IMR-90 (cell line): ENCODE measurements around the gene SLC26A11. TPM values are rescaled to one million over a fixed set of nuclear protein-coding genes. Genes with fewer than 3 reads are reported as not detected.

Source experiments
- ATAC-seq: fragments of 200-7000 bp; cut with Tn5 transposase; 2 replicates; pipeline ENCODE4 v1.9.1; 2020; ENCODE audit warnings: low read depth, mild to moderate bottlenecking, moderate library complexity
- BruUV-seq: library from RNA; stranded (reverse); fragments of 400-500 nt; replicated peaks from 2 replicates; lab custom pipeline; 2021; lab: Mats Ljungman, UMichigan
- CTCF ChIA-PET: fragments of 300-600 bp; formaldehyde crosslinking; extraction: SDS; loops from one replicate; lab custom pipeline; 2021; ENCODE audit warnings: antibody characterized with exemption; lab: Yijun Ruan, JAX
- POLR2A ChIA-PET: fragments of 300-600 bp; sonication (Branson Sonifier 250); formaldehyde crosslinking; loops from one replicate; lab custom pipeline; 2022; ENCODE audit warnings: antibody characterized with exemption; ENCODE audit not compliant: unreplicated experiment; lab: Charles Lee
- DNase-seq: peaks from one replicate; pipeline ENCODE4 v3.0.0; 2013
- H2AFZ ChIP-seq: replicated peaks from 2 replicates; pipeline ENCODE3; 2013; ENCODE audit warnings: low read length, mild to moderate bottlenecking; ENCODE audit not compliant: poor library complexity
- H2AK5ac ChIP-seq: 2 replicates; pipeline ENCODE4 v1.6.1; 2013; ENCODE audit warnings: low read depth, low read length, inconsistent platforms
- H2AK9ac ChIP-seq: replicated peaks from 2 replicates; pipeline ENCODE3; 2013; ENCODE audit warnings: mild to moderate bottlenecking, low read depth, low read length, moderate library complexity; ENCODE audit not compliant: poor library complexity
- H2BK120ac ChIP-seq: 2 replicates; pipeline ENCODE4 v1.6.1; 2013; ENCODE audit warnings: low read depth, low read length, inconsistent platforms
- H2BK15ac ChIP-seq: 3 replicates; pipeline ENCODE4 v1.6.1; 2013; ENCODE audit warnings: low read depth, low read length, inconsistent platforms
- H2BK20ac ChIP-seq: 2 replicates; pipeline ENCODE4 v1.6.1; 2013; ENCODE audit warnings: low read depth, mild to moderate bottlenecking, inconsistent platforms, low read length, moderate library complexity
- H2BK5ac ChIP-seq: 2 replicates; pipeline ENCODE4 v1.6.1; 2013; ENCODE audit warnings: mild to moderate bottlenecking, low read depth, low read length, inconsistent platforms; ENCODE audit not compliant: poor library complexity, severe bottlenecking
- H3K14ac ChIP-seq: replicated peaks from 2 replicates; pipeline ENCODE4 v1.6.1; 2013; ENCODE audit warnings: low read depth, low read length, inconsistent platforms
- H3K18ac ChIP-seq: 2 replicates; pipeline ENCODE4 v1.6.1; 2013; ENCODE audit warnings: low read depth, low read length, control low read depth
- H3K23ac ChIP-seq: 2 replicates; pipeline ENCODE4 v1.6.1; 2013; ENCODE audit warnings: low read depth, low read length, inconsistent platforms
- H3K27ac ChIP-seq: 2 replicates; pipeline ENCODE4 v1.5.1; 2013; ENCODE audit warnings: mild to moderate bottlenecking, control low read depth, low read length; ENCODE audit not compliant: insufficient read depth
- H3K27me3 ChIP-seq: 2 replicates; pipeline ENCODE4 v1.6.1; 2013; ENCODE audit warnings: low read length; ENCODE audit not compliant: control insufficient read depth, insufficient read depth
- H3K36me3 ChIP-seq: 2 replicates; pipeline ENCODE4 v1.6.1; 2013; ENCODE audit warnings: low read length, mixed read lengths; ENCODE audit not compliant: control insufficient read depth, insufficient read depth
- H3K4ac ChIP-seq: 2 replicates; pipeline ENCODE4 v1.6.1; 2013; ENCODE audit warnings: low read depth, low read length, inconsistent platforms
- H3K4me1 ChIP-seq: 2 replicates; pipeline ENCODE4 v1.6.1; 2013; ENCODE audit warnings: low read length, mixed read lengths; ENCODE audit not compliant: control insufficient read depth, insufficient read depth
- H3K4me2 ChIP-seq: 2 replicates; pipeline ENCODE4 v1.6.1; 2013; ENCODE audit warnings: low read depth, mild to moderate bottlenecking, control low read depth, low read length, moderate library complexity
- H3K4me3 ChIP-seq: 2 replicates; pipeline ENCODE4 v1.5.1; 2013; ENCODE audit warnings: low read depth, mild to moderate bottlenecking, control low read depth, low read length, moderate library complexity; ENCODE audit not compliant: insufficient read depth
- H3K56ac ChIP-seq: 2 replicates; pipeline ENCODE4 v1.6.1; 2013; ENCODE audit warnings: low read length, inconsistent platforms; ENCODE audit not compliant: insufficient read depth; ENCODE audit errors: extremely low read depth
- H3K79me1 ChIP-seq, 2 experiments: 2 replicates each; pipeline ENCODE4 v1.6.1; 2013; ENCODE audit warnings: low read length in 2 of 2, inconsistent platforms in 1 of 2, low read depth in 1 of 2
- H3K9ac ChIP-seq: 2 replicates; pipeline ENCODE4 v1.6.1; 2013; ENCODE audit warnings: low read depth, low read length, control low read depth
- H3K9me1 ChIP-seq: 2 replicates; pipeline ENCODE4 v1.6.1; 2013; ENCODE audit warnings: low read length, inconsistent platforms; ENCODE audit not compliant: insufficient read depth
- H3K9me3 ChIP-seq: 2 replicates; pipeline ENCODE4 v1.6.1; 2013; ENCODE audit warnings: low read length; ENCODE audit not compliant: control insufficient read depth, insufficient read depth
- H4K20me1 ChIP-seq: 2 replicates; pipeline ENCODE4 v1.6.1; 2013; ENCODE audit warnings: low read length, inconsistent platforms; ENCODE audit not compliant: insufficient read depth
- H4K5ac ChIP-seq: 2 replicates; pipeline ENCODE4 v1.6.1; 2013; ENCODE audit warnings: mild to moderate bottlenecking, low read depth, low read length, control low read depth
- H4K8ac ChIP-seq, 2 experiments: 2 replicates each; pipeline ENCODE4 v1.6.1; 2013; ENCODE audit warnings: low read depth in 2 of 2, low read length in 2 of 2, control low read depth in 1 of 2, inconsistent platforms in 1 of 2
- H4K91ac ChIP-seq: 2 replicates; pipeline ENCODE4 v1.6.1; 2013; ENCODE audit warnings: low read depth, low read length, inconsistent platforms; ENCODE audit not compliant: insufficient read depth
- CHD1 ChIP-seq: IDR thresholded peaks from 2 replicates; pipeline ENCODE4 v1.6.1; 2012; ENCODE audit warnings: low read depth, low read length, improper control_type of control experiment
- FOS ChIP-seq: fragments of 150-350 bp; IDR thresholded peaks from 2 replicates; pipeline ENCODE4 v1.6.1; 2016; ENCODE audit warnings: low read depth, low read length
- MAFK ChIP-seq: IDR thresholded peaks from 2 replicates; pipeline ENCODE4 v1.6.1; 2012; ENCODE audit warnings: low read depth, low read length, improper control_type of control experiment
- MAZ ChIP-seq: IDR thresholded peaks from 2 replicates; pipeline ENCODE4 v1.6.1; 2012; ENCODE audit warnings: low read depth, mild to moderate bottlenecking, low read length, improper control_type of control experiment, moderate library complexity, borderline replicate concordance
- RFX5 ChIP-seq: IDR thresholded peaks from 2 replicates; pipeline ENCODE4 v1.8.0; 2012; ENCODE audit warnings: low read depth, mild to moderate bottlenecking, low read length, moderate library complexity
- SMC3 ChIP-seq: fragments of 150-350 bp; IDR thresholded peaks from 2 replicates; pipeline ENCODE4 v1.6.1; 2016; ENCODE audit warnings: low read depth, mild to moderate bottlenecking, antibody characterized with exemption, low read length, moderate library complexity
- WGBS, 2 experiments: methylation state at CpG; one replicate each; pipeline versions ENCODE4 v1.1.5 to v1.1.7; 2013; ENCODE audit warnings: missing lambda C conversion rate in 2 of 2; ENCODE audit not compliant: insufficient read length in 1 of 2; ENCODE audit errors: extremely low coverage in 2 of 2; 5-methylcytosine and 5-hydroxymethylcytosine counted together
- dilution Hi-C: fragments of 300-500 bp; cut with HindIII; formaldehyde crosslinking; loops from one replicate; pipeline ENCODE4 v1.14.3; 2018; ENCODE audit warnings: low sequenced_read_pairs; ENCODE audit not compliant: unreplicated experiment
- in situ Hi-C: fragments of 300-500 bp; cut with MboI; formaldehyde crosslinking; loops from 3 replicates; pipeline ENCODE4 v1.14.3; 2019; ENCODE audit warnings: low sequenced_read_pairs, inconsistent platforms, mixed read lengths
- intact Hi-C: fragments of 100-400 bp; cut with micrococcal nuclease; formaldehyde crosslinking; loops from 2 replicates; pipeline ENCODE4 v1.10.0; 2022
- polyA plus RNA-seq, 3 experiments: library from polyadenylated mRNA; depleted of rRNA; stranded (reverse); fragments of >200 nt; gene quantifications; 2 replicates each; pipeline ENCODE4 v1.2.3, GENCODE V29; 2012; ENCODE audit warnings: low replicate concordance in 1 of 3
- total RNA-seq: library from RNA; depleted of rRNA; stranded (reverse); fragments of >200 nt; gene quantifications from 2 replicates; pipeline ENCODE4 v1.2.3, GENCODE V29; 2012

Gene SLC26A11
- total and polyA plus RNA-seq, 2 of the 4 experiments (the other 2 are of a cell fraction) = 3.2 to 15.6 TPM

- no peak for TF ChIP-seq CHD1
- no peak for TF ChIP-seq MAFK
- TF ChIP-seq SMC3 = no peak
- TF ChIP-seq RFX5 = no peak
- no peak for TF ChIP-seq FOS
- no peak for TF ChIP-seq MAZ
- Histone ChIP-seq H3K14ac (no peak overlapping the region), H3K4me1 (peaks cover 3% of the 10 kb centered on the region), H4K5ac (no peak overlapping the region), H4K20me1 (no peaks in the 10 kb centered on the region), H3K9ac (no peak overlapping the region), H2BK15ac (no peak overlapping the region), H3K23ac (no peak overlapping the region), H4K91ac (no peak overlapping the region), H2BK5ac (no peak overlapping the region), H3K4ac (no peak overlapping the region), H2BK120ac (no peak overlapping the region), H4K8ac (no peak overlapping the region), H3K79me1 (no peaks in the 10 kb centered on the region), H3K27ac (no peak overlapping the region), H2BK20ac (no peak overlapping the region), H3K18ac (no peak overlapping the region), H3K9me3 (peaks cover 2% of the 10 kb centered on the region; the same call in 1 of the 2 replicates), H3K56ac (no peak overlapping the region), H3K4me2 (no peak overlapping the region), H3K36me3 (no peaks in the 10 kb centered on the region), H3K4me3 (no peak overlapping the region), H2AK5ac (no peak overlapping the region), H2AK9ac (no peak overlapping the region), H2AFZ (no peak overlapping the region), H3K9me1 (no peaks in the 10 kb centered on the region; the same call in 1 of the 2 replicates), H3K27me3 (peaks cover 31% of the 10 kb centered on the region)
- DNase-seq (no peak), ATAC-seq (no peak)
- dilution Hi-C loops (no loop called here), in situ Hi-C loops (no loop called here), intact Hi-C loops (no loop called here)
- no TSS peak for BruUV-seq
- no CpG with 5 or more reads among the region's 6 CpGs for WGBS, 2 experiments
- ChIA-PET POLR2A (no interaction called here), CTCF (no interaction called here)
These were observed 46.3 kb upstream of the SLC26A11 start for GRCh38 chr17:80173916-80174315.
